GM19035 (cell line): ENCODE data around the gene KCNMB2.

Experiments
- ATAC-seq: cut with Tn5 transposase; IDR thresholded peaks from one replicate; pipeline ENCODE4 v1.9.1; 2021; ENCODE audit not compliant: unreplicated experiment

The KCNMB2 gene

DNA sequence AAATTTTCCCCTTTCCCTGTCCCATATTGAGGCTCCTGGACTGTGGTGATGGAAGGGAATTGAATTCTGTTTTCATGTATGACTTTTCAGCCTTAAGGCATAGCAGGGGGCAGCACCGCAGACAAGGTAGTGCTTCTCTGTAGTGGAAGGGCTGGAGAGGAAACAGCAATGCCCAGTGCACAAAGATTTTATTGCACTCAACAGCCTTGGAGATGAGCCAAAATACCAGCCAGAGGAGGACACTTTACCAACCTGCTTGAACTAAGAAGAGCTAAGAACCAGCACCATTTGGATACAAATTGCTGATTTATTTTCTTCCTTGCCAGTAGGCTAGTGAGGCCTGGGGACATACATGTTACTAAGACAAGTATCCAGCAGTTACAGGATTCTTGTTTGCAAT is 98.7 kb downstream of the KCNMB2 start:
- no peak for ATAC-seq

DNA sequence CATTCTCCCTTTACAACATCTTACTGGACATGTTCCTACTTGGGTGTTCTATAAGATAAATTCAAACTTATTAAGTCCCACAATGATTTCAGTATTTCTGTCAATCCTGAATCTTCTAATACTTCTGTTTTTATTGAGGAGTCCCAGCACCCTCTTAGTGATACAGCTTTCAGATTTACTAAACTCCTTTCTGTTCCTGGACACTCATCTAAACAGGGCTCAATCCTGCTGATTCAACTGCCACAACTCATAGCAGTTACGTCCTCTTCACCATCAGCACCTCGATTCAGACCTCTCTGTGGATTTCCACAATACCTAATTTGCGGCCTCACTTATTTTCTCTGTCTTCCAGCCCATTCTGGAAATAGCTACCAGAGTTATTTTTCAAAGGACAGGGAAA is 101.6 kb downstream of the KCNMB2 start:
- ATAC-seq, result no peak

DNA sequence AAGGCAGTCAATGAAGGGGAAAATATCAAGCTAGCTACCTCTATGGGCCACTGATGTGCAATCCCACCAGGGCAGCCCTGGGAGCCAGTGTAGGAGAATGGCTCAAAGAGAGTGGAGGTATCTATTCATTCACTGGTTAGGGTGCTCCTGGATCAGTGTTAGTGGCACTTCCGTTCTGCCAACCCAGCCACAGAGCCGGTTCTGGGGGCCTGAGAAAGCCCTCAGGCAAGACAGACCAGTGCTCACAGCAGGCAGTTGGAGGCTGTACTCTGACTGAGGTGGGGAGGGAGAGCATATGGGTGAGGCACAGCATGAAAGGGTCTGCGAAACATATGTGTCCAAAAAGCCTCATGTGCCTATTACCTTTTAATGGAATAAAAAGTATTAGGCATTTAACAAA is 109.3 kb downstream of the KCNMB2 start:
- no peak for ATAC-seq

DNA sequence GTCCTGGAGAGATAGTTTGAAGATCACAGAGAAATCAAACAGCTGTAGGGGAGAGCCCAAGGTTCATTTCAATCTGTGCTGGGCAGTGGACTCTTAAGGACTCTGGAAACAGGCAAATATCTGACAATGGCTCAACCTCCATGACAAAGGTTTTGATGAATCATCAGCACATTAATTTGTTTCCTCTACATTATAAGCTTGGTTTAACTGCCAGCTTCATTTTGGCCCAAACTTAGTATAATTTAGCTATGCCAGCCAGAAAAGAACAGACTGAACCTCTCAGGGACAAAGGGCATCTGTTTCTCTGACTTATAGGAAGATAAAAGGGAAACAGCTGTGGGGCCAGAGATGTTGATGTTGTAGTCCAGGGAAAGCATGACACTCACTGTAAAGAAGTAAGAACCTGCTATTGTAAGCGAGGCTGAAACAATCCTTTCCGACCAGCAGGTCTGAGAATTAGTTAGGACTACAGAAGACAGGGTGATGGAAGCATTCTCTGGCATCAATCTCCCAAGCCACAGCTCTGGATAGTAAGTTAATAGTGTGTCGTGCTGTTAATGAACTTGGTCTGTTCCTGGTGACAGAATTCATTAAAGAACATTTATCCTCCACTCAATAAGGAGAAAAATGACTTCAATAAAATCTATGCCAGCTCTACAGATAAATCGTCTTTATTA is 110.1 kb downstream of the KCNMB2 start:
- ATAC-seq, result no peak

DNA sequence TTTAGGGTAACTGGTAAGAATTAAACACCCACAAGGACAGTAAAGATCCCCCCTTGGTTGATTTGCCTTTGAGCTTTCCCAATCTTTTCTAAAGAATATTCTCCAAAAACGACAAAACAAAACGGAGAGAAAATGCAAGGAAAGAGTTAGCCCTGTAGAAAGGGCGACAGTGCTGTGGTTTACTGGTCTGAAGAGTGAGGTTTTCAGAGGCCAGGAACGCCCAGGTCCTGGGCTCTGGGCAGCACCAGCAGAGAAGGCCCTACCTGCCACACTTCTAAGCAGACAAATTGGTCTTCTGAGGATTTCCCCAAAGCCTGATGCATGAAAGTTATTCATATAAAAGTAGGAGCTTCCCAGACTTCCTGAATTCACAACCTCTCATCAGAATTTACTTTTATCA is 119.3 kb downstream of the KCNMB2 start:
- no peak for ATAC-seq

DNA sequence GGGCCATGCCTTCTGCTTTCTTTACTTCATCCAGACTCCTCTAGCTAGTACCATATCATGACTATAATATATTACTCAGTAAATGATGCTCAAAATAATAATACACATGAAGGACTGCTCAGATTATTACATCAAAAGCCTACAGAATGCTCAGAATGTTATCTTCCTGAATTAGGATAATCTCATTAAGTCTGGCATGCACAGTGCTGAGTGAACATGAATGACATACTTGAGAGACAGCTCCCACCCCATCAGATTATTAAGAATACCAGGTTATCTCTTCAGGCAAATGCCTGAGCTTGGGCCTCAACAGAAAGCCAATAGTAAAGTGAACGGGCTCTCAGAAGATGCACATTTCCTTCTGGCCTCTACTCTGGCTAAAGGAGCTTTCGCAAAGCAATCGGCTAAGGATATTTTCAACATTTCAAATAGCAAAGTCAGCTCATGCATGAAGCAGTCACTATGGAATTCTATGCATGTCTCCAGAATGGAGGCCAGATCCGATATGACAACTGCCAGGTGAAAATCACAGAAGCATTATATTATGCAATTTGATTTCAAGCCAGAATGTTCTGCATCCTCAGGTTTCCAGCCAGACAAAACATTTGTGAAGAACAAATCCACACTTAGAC is 122.6 kb downstream of the KCNMB2 start:
- ATAC-seq, result no peak

DNA sequence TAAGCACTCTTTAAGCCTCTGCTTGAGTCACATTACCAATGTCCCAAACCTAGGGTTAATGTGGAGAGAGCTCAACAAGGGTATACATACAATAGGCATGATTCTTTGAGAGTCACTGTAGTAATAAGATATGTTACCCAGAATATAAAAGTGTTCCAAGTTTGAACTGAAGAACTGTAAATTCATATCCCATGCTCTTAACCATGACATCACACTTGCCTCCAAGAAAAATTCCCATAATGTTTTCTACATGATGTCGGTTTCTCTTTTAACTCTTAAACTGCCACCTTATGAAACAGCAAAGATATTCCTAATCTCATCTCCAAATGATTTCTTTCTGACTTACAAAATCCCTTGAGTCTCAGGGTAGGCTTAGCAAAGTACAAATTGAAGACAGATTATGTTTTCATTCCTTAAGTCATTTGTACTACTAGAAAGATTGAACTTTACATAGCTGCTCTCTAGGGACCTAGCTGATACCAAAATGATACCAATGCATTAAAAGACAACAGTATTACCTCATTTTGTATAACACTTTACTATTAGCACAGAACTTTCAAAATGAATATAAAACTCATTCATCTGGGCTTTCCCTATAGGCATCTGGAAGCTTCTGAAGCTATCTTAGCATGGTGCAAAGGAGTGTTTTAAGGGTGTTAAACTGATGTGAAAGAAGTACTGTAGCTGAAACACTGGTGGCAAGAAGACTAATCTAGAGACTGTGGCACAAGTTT is 127.1 kb downstream of the KCNMB2 start:
- ATAC-seq, result peak; percentile 68

DNA sequence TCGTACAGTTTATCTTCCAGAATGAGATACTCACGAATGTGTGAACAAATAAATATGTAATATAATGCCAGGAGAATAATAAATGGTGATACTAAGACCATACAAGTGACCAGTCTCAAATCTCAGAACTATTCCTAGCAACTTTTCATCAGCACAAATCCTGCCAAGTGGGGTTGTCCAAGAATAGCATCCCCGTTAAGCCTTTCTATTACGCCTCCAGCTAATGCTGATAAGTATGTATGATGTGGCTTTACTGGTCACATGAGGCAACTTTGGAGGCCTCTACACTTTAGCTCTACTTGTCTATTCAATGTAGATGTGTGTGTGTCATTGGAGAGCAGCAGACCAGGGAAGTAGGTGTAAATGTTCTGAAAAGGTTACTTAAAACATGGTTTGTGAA is 129.5 kb downstream of the KCNMB2 start:
- no peak for ATAC-seq

DNA sequence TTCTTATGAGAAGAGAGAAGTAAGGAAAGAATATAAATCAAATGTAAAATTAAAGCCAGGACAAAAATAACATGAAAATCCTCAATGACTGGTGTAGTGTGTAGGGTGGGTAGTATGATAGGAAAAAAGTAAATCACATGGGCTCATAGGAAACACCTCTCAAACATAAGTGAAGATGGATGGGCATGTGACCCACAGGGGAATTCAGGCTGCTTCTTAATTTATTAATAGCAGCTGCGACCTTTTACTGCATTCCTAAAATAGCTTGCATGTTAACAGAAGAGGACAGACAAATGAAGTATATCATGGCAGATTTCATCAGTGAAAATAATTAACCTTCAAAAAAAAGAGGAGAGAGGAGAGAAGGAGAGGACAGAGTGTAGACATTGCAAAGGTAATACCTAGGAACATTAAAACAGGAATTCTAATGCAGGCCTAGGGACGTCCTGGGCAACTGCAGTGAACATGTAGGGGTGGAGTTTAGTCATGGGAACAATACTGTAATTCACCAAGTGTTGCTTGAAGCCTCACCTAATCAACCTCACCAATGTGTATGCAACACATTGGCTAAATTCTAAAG is 132.9 kb downstream of the KCNMB2 start:
- no peak for ATAC-seq

DNA sequence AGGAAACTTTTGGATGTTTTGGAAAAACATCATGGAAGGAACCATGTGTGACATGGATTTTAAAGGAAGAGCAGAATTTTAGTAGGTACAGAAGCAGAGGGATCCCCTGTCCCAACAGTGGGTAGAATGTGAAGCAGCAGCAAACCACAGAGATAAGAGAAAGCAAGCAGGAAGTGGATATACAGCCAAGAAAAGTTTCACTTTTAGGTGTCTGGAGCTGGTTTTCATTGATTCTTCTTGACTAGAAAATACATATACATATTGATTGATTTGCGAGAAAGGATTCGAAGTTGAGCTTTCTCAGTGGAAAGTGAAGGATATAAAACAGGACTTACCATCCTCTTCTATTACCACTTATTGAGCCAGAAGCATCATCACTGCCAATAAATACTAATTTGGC is 133.5 kb downstream of the KCNMB2 start:
- no peak for ATAC-seq

DNA sequence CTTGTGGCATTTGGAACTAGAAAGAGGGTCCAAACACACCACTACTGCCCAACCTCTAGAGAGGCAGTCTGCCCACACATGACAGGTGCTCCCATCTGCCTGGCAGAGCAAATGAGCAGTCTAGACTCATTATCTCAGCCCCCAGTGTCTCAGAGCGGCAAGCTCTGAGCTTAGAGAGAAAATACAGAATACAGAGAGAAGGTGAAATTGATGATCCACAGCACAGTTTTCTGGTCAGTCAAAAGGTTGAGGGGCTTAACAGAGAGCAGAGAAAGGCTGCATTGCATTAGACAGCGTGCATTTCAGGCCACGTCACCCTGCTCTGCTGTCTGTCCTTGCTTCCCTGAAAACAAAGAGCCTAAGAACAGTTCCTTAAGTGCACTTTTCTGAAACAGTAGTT is 135.1 kb downstream of the KCNMB2 start:
- no peak for ATAC-seq

DNA sequence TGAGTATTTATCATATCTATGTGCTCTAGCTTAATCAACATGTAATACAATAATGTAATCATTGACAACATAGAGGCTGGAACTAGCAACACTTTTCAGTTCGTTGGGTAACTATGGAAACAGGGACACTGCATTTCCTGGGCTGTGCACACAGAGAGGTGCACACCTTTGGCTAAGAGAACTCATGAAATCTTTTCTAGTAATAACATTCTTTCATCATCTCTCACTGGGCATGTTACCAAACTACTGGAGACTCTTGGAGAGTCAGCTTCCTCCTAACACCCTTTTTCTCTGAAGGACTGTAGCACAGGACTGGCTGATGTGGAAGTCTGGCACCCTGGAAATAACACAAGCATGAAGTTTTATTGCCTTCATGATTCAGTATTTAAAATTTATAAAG is 135.6 kb downstream of the KCNMB2 start:
- peak; percentile 54 for ATAC-seq

DNA sequence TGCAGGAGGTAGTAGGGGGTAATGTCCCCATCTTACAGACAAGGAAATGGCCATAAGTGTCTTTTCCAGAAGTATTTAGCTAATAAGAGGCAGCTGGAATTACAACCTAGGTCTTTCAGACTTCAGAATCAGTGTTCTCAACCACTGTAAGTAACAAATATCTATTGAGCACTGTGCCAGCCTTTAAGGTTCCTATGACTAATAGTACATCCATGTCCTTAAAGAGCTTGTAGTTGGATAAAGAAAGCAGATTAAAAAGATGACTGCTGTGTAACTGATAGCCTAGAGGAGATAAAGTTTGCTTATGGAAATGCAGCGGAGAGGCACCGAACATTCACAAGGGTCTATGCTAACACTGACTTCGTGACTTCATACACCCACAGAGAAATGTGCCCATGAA is 136.0 kb downstream of the KCNMB2 start:
- ATAC-seq, result no peak

DNA sequence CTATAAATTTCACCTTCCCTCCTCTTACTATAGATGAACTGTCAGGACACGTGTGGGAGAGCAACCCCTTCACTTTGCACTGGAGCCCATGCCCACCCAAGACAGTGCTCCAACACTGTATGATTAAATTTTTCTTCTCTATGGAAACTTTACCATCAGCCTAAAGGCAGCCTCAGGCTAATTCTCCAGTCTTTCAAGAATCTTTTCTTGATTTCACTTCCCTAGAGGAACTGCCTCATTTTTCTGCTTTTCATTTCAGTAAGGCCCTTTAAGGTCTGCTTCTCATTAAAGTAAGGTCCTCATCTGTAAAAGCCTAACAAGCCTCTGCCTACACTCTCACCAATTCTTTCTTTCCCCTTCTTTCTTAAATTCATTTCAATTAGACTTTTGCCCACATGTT is 137.3 kb downstream of the KCNMB2 start:
- no peak for ATAC-seq

DNA sequence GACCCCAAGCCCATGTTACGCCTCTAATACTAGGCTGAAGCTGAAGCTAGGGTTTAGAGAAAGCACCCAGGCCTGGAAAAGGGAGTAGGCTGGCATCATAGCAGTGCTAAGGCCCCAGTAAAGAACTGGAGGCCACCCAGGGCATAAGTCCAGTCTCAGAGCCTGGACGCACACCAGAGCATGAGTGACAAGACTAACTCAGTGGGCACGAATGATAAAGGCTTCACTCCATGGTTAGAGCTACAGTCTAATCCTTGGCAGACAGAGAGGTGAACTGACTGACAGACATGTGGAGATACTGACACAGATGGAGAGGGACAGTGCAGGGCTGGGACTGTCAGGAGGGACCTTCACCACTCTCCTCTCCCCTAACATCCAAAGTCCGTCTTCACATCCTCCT is 139.8 kb downstream of the KCNMB2 start:
- no peak for ATAC-seq

DNA sequence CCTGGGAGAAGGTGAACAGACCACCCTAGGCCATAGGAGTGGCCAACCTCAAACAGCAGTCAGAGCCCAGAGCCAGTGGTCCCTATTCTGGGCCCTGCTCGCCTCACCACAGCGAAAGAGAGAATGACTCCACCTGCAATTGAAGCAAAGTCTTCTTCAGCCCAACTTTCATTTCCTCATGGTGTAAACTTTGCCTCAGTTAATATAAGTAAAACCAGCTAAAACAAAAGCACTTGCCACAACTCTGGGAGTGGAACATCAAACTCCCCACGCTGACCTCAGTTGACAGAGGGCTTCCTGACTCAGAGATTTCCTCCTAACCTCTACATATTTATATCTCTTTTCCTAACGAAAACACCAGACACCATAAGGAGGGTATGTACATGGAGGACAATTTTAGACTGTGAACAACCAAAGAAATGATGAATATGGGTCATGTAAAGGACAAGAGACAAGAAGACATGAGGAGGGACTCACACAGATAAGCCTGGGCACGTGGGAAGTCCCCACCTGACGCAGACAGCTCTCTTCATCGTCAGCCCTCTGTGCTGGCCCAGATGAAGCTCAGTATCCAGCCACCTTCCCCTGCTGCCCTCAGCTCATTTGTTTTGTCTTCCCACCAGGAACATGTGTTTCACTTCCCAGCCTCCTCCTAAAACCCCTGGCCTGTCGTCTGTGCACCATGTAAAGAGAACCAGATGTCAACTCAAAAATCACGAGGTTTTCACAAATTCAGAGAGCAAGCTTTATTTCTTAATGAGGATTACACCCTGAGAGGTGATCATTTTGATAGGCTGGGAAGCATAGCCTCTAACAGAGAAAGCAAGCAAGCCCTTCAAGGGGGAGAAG is 140.9 kb downstream of the KCNMB2 start:
- peak; percentile 61 for ATAC-seq

DNA sequence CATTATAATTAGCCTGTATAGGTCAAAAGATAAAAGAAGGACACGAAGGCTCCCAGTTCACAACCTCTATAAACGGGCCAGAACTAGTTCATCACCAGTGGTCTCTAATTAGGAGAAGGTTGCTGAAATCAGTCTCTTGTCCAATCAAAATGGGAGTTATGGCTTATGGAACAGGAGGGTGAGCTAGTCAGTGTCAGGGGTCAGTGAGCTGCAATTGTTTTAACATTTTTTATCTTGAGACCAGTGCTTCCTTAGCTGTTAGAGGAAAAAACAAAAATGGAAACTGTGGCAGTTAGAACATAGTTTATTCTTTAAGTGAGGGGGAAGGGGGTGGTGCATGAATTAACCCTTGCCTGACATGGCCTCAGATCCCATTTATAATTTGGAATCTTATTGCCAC is 141.7 kb downstream of the KCNMB2 start:
- no peak for ATAC-seq

DNA sequence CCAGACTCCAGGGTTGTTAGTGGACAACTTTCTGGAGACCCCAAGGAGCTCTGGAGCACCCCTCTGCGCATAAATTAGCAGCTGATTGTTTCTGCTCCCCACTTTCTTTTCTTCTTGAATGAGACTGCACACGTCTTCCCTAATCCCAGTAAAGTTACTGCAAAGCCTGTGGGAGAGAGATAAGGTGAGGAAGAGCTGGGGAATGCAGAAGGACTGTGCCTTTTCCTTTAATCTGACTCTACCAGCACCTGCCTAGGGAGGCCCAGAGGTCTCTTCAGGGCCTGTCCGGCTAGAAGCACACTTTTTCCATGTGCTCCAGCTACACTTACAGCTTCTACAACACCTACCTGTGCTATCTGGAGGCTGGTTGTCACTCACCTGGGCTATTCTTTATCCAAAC is 143.8 kb downstream of the KCNMB2 start:
- ATAC-seq, result no peak

DNA sequence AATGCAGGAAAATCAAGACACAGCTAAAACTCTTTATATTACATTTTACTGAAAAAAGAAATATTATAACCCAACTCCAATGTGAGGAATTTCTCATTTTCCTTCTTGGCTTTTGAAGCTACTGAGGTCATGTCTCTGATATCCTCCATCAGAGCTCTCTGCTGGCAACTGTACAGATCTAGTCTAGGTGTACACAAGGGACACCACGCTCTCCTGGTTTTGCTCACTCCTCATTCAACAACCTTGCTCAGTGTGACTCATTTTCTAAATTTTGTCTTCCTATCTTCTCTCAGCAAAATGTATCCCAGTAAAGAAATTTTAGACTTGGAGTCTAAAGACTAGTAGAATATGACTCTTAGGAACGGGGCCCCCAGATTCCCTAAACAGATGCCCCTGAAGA is 144.3 kb downstream of the KCNMB2 start:
- ATAC-seq, result no peak

DNA sequence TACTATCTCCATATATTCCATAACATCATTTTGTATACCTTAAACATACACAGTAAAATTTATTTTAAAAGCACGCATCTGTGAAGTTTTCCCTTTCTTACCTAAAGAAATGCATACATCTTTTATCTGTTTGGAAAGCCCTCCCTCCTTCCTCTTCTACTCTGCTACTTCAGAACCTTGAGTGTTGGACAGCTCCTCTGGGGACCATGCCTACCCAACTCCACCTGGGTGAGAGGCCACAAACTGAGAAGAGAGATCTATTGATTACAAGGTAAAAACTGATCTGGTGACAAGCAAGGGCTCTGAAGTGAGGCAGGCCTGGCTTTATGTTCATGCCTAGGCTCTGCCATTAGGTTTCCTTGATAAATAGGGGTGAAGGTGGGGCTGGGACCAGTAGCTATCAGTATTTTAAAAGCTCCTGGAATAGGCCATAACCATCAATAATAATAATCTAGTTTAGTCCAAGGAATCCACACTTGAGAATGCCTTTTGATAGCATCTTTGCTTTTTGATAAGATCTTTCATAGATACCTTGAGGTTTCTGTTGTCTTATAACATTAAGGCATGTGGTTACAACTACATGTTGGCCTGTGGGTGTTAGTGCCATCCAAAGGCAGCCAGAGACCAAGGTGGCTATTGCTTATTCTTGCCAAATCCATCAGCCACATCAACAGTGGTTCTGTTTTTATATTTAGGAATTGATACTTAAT is 148.8 kb downstream of the KCNMB2 start:
- ATAC-seq, result no peak

DNA sequence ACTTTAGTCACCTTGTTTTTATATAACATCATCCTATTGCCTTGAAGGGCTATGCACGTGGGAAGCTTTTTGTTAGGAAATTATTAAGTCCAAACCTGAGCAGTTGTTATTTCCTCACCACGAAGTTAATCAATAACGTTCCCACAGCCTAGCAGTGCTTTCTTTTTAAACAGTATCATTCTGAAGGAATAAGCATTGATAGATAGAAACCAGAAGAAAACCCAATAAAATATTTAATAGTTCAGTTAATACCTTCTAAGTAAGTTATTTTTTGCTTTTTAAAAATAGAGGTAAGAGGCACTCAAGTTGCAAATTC is 149.3 kb downstream of the KCNMB2 start:
- no peak for ATAC-seq
